HCT116 (cell line): ENCODE data around the gene ADCY2. TPM values are rescaled to one million over a fixed set of nuclear protein-coding genes. Genes with fewer than 3 reads are reported as not detected.

Experiments
- ATAC-seq: fragments of 200-7000 bp; cut with Tn5 transposase; 2 replicates; pipeline ENCODE4 v1.9.1; 2020; ENCODE audit warnings: mild to moderate bottlenecking, moderate library complexity
- BruUV-seq: library from RNA; stranded (reverse); fragments of 400-500 nt; replicated peaks from 2 replicates; lab custom pipeline; 2021; lab: Mats Ljungman, UMichigan
- CTCF ChIA-PET: fragments of 300-600 bp; sonication (Branson Sonifier 250); formaldehyde crosslinking; loops from one replicate; lab custom pipeline; 2021; ENCODE audit warnings: antibody characterized with exemption; lab: Charles Lee
- POLR2A ChIA-PET: fragments of 300-600, 350-600 bp; sonication (Branson Sonifier 250); formaldehyde crosslinking; loops from one replicate; lab custom pipeline; 2021; ENCODE audit warnings: antibody characterized with exemption; lab: Charles Lee
- RAD21 ChIA-PET, 2 experiments: fragments of 300-600 bp; sonication (Branson Sonifier 250); formaldehyde crosslinking; loops; one replicate each; lab custom pipeline; 2023; ENCODE audit warnings: low total read pairs in 2 of 2; ENCODE audit not compliant: uncharacterized antibody in 2 of 2, unreplicated experiment in 2 of 2, low non-redundant PET in 1 of 2; lab: Charles Lee
- DNase-seq: peaks from one replicate; pipeline ENCODE4 v3.0.0-alpha.2; 2010; ENCODE audit warnings: low read depth, low spot score
- H2AFZ ChIP-seq: fragments of 200-600 bp; shearing (Covaris generic), sonication (generic); 2 replicates; pipeline ENCODE4 v1.6.1; 2017; ENCODE audit warnings: low read depth, mixed run types, mixed read lengths, antibody characterized with exemption, low read length; ENCODE audit not compliant: poor library complexity, severe bottlenecking
- H3K27ac ChIP-seq: 2 replicates; pipeline ENCODE4 v1.5.1; 2012; ENCODE audit warnings: low read depth, low read length
- H3K27me3 ChIP-seq: fragments of 200-600 bp; sonication (generic); 2 replicates; pipeline ENCODE4 v1.6.1; 2016; ENCODE audit warnings: mixed run types, low read length, mixed read lengths; ENCODE audit not compliant: insufficient read depth
- H3K36me3 ChIP-seq, 2 experiments: fragments of 200-500 bp in 1 of 2; fragments of 200-600 bp in 1 of 2; sonication (Bioruptor generic) in 1 of 2; sonication (generic) in 1 of 2; 2 replicates each; pipeline versions ENCODE4 v1.5.1 to v1.6.1; 2014 to 2016; ENCODE audit warnings: low read length in 2 of 2, inconsistent platforms in 1 of 2, mixed read lengths in 1 of 2, mixed run types in 1 of 2; ENCODE audit not compliant: insufficient read depth in 2 of 2, control insufficient read depth in 1 of 2
- H3K4me1 ChIP-seq, 2 experiments: fragments of 200-600 bp in 1 of 2; sonication (generic) in 1 of 2; 2 replicates each; pipeline versions ENCODE4 v1.5.1 to v1.6.1; 2012 to 2017; ENCODE audit warnings: low read length in 2 of 2, inconsistent platforms in 1 of 2, mild to moderate bottlenecking in 1 of 2, mixed read lengths in 1 of 2, mixed run types in 1 of 2, moderate library complexity in 1 of 2; ENCODE audit not compliant: insufficient read depth in 2 of 2, control insufficient read depth in 1 of 2
- H3K4me2 ChIP-seq: fragments of 200-600 bp; sonication (generic); 2 replicates; pipeline ENCODE4 v1.6.1; 2017; ENCODE audit warnings: mixed run types, low read length, mixed read lengths
- H3K4me3 ChIP-seq, 2 experiments: fragments of 200-600 bp in 1 of 2; sonication (generic) in 1 of 2; replicated peaks in 1 of 2; 2 replicates each; pipeline ENCODE4 v1.5.1; 2011 to 2016; ENCODE audit warnings: low read length in 2 of 2, control low read depth in 1 of 2, low read depth in 1 of 2, mild to moderate bottlenecking in 1 of 2, mixed read lengths in 1 of 2, mixed run types in 1 of 2
- H3K79me2 ChIP-seq: fragments of 200-600 bp; sonication (generic); 2 replicates; pipeline ENCODE4 v1.6.1; 2017; ENCODE audit warnings: mild to moderate bottlenecking, mixed run types, low read length, moderate library complexity, mixed read lengths; ENCODE audit not compliant: insufficient read depth
- H3K9ac ChIP-seq: fragments of 200-600 bp; sonication (generic); 2 replicates; pipeline ENCODE4 v1.6.1; 2016; ENCODE audit warnings: low read length, mixed read lengths
- H3K9me2 ChIP-seq: fragments of 200-600 bp; sonication (generic), shearing (Covaris generic); 2 replicates; pipeline ENCODE4 v1.6.1; 2017; ENCODE audit warnings: mixed run types, mild to moderate bottlenecking, moderate library complexity; ENCODE audit not compliant: insufficient read depth
- H3K9me3 ChIP-seq, 2 experiments: fragments of 200-500 bp in 1 of 2; fragments of 200-600 bp in 1 of 2; sonication (Bioruptor generic) in 1 of 2; sonication (generic) in 1 of 2; 2 replicates each; pipeline ENCODE4 v1.6.1; 2014 to 2017; ENCODE audit warnings: low read length in 2 of 2, mixed read lengths in 2 of 2, inconsistent platforms in 1 of 2, low read depth in 1 of 2, mild to moderate bottlenecking in 1 of 2, mixed run types in 1 of 2, moderate library complexity in 1 of 2; ENCODE audit not compliant: control insufficient read depth in 1 of 2, insufficient read depth in 1 of 2
- H4K20me1 ChIP-seq: fragments of 200-600 bp; sonication (generic), shearing (Covaris generic); 2 replicates; pipeline ENCODE4 v1.6.1; 2017; ENCODE audit warnings: mixed run types, mild to moderate bottlenecking, moderate library complexity; ENCODE audit not compliant: insufficient read depth
- CBX3 ChIP-seq: IDR thresholded peaks from 2 replicates; pipeline ENCODE4 v1.6.1; 2012; ENCODE audit warnings: low read depth
- EGR1 ChIP-seq: IDR thresholded peaks from 2 replicates; pipeline ENCODE4 v1.6.1; 2012; ENCODE audit warnings: low read depth
- ELF1 ChIP-seq: IDR thresholded peaks from 2 replicates; pipeline ENCODE4 v1.6.1; 2012; ENCODE audit warnings: low read depth, borderline replicate concordance
- EZH2 ChIP-seq: fragments of 200-600 bp; sonication (generic); IDR thresholded peaks from 2 replicates; pipeline ENCODE4 v1.6.1; 2017; ENCODE audit warnings: antibody characterized with exemption, mixed run types
- EZH2phosphoT487 ChIP-seq: fragments of 200-600 bp; IDR thresholded peaks from 2 replicates; pipeline ENCODE4 v1.6.1; 2018; ENCODE audit warnings: antibody characterized with exemption, borderline replicate concordance
- FOSL1 ChIP-seq: IDR thresholded peaks from 2 replicates; pipeline ENCODE4 v1.6.1; 2012; ENCODE audit warnings: low read depth
- POLR2A ChIP-seq: IDR thresholded peaks from 2 replicates; pipeline ENCODE4 v1.7.0; 2011; ENCODE audit warnings: borderline replicate concordance; ENCODE audit not compliant: insufficient read depth, insufficient read length; ENCODE audit errors: extremely low read depth
- RAD21 ChIP-seq: IDR thresholded peaks from 2 replicates; pipeline ENCODE4 v1.6.1; 2012; ENCODE audit warnings: low read depth, mild to moderate bottlenecking
- SIN3A ChIP-seq: IDR thresholded peaks from 2 replicates; pipeline ENCODE4 v1.6.1; 2012; ENCODE audit warnings: low read depth
- TCF7L2 ChIP-seq: IDR thresholded peaks from 2 replicates; pipeline ENCODE4 v1.7.0; 2011; ENCODE audit warnings: borderline replicate concordance, inconsistent platforms; ENCODE audit not compliant: insufficient read depth, insufficient read length; ENCODE audit errors: extremely low read depth
- ZNF274 ChIP-seq: fragments of 200-500 bp; sonication (Bioruptor generic); IDR thresholded peaks from 2 replicates; pipeline ENCODE4 v1.6.1; 2014; ENCODE audit warnings: mild to moderate bottlenecking, low read depth, low read length, inconsistent platforms
- intact Hi-C: fragments of 100-400 bp; cut with micrococcal nuclease; formaldehyde crosslinking; loops from 2 replicates; pipeline ENCODE4 v1.10.0; 2022
- total RNA-seq: library from RNA; stranded (reverse); gene quantifications from one replicate; pipeline ENCODE4 v1.2.1, GENCODE V29; 2021; ENCODE audit not compliant: unreplicated experiment
- TF ChIP-seq, protein P1 (sequence below): IDR thresholded peaks from 2 replicates; pipeline ENCODE4 v1.6.1; 2012; ENCODE audit warnings: low read depth
- TF ChIP-seq, protein P2 (sequence below): IDR thresholded peaks from 2 replicates; pipeline ENCODE4 v1.6.1; 2011; ENCODE audit warnings: mild to moderate bottlenecking, low read length, moderate library complexity; ENCODE audit not compliant: insufficient replicate concordance; ENCODE audit errors: extremely low read depth

ADCY2 gene
- total RNA-seq, 1 experiment from 2014 or later = 0.15 TPM

DNA sequence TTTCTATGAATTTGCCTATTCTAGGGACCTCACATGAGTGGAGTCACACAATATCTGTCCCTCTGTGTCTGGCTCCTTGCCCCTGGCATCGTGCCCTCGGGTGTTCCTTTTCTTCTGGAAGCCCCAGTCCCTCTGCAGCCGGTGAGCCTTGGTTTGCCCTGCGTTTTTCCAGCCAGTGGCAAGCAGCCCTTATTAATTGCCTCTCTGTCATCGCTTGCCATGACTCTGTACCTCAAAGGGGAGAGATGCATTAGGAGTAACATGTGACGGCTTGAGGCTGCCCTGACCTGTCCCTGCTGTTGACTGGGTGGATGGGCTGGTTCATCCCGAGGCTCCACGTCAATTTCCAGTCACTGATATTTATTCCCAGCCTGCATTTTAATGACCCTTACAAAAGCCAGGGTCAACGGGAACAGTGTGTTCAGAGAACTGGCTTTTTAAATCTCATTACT lies 367.7 kb downstream of the ADCY2 start:
- Histone ChIP-seq H3K9me3 (no peaks in the 10 kb centered on the region), H3K27ac (no peak overlapping the region), H3K27me3 (peaks cover under 1% of the 10 kb centered on the region; the same call in 1 of the 2 replicates), H3K4me2 (no peak overlapping the region), H4K20me1 (no peaks in the 10 kb centered on the region), H3K9me2 (no peaks in the 10 kb centered on the region), H2AFZ (no peak overlapping the region), H3K4me1 (no peaks in the 10 kb centered on the region), H3K79me2 (no peaks in the 10 kb centered on the region), H3K36me3 (no peaks in the 10 kb centered on the region), H3K4me3 (no peak overlapping the region), H3K9ac (no peak overlapping the region)
- no TSS peak for BruUV-seq
- no peak for TF ChIP-seq SIN3A
- TF ChIP-seq ZNF274 = no peak
- TF ChIP-seq CBX3 = no peak
- TF ChIP-seq, protein P1, sequence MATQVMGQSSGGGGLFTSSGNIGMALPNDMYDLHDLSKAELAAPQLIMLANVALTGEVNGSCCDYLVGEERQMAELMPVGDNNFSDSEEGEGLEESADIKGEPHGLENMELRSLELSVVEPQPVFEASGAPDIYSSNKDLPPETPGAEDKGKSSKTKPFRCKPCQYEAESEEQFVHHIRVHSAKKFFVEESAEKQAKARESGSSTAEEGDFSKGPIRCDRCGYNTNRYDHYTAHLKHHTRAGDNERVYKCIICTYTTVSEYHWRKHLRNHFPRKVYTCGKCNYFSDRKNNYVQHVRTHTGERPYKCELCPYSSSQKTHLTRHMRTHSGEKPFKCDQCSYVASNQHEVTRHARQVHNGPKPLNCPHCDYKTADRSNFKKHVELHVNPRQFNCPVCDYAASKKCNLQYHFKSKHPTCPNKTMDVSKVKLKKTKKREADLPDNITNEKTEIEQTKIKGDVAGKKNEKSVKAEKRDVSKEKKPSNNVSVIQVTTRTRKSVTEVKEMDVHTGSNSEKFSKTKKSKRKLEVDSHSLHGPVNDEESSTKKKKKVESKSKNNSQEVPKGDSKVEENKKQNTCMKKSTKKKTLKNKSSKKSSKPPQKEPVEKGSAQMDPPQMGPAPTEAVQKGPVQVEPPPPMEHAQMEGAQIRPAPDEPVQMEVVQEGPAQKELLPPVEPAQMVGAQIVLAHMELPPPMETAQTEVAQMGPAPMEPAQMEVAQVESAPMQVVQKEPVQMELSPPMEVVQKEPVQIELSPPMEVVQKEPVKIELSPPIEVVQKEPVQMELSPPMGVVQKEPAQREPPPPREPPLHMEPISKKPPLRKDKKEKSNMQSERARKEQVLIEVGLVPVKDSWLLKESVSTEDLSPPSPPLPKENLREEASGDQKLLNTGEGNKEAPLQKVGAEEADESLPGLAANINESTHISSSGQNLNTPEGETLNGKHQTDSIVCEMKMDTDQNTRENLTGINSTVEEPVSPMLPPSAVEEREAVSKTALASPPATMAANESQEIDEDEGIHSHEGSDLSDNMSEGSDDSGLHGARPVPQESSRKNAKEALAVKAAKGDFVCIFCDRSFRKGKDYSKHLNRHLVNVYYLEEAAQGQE = no peak
- TF ChIP-seq EZH2phosphoT487 = no peak
- TF ChIP-seq EGR1 = no peak
- POLR2A ChIA-PET = no interaction called here
- RAD21 ChIA-PET = no interaction called here
- ATAC-seq = no peak
- CTCF ChIA-PET = no interaction called here
- DNase-seq = no peak
- intact Hi-C loops = no loop called here

DNA sequence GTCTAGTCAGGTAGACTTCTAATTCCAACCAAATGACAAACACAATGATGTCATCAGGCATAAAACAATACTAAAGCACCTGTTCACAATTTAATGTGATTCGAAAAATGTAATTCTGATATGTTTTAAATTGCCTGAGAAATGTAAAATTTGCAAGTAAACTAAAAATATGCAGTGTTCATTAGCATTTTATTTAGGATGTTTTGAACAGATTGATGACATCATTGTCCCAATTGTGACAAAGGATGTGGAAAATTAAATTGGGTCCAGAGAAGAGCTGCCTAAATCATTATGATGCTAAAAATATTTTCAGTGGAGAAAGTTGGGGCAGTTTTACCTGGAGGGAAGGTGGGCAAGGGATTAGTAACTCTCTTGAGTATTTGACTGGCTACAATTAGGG lies 368.5 kb downstream of the ADCY2 start:
- Histone ChIP-seq H3K36me3 (no peaks in the 10 kb centered on the region), H3K4me3 (no peak overlapping the region), H2AFZ (no peak overlapping the region), H3K4me1 (no peaks in the 10 kb centered on the region), H3K4me2 (no peak overlapping the region), H3K9me2 (no peaks in the 10 kb centered on the region), H4K20me1 (no peaks in the 10 kb centered on the region), H3K79me2 (no peaks in the 10 kb centered on the region), H3K9me3 (no peaks in the 10 kb centered on the region), H3K27ac (no peak overlapping the region), H3K9ac (no peak overlapping the region), H3K27me3 (peaks cover 3% of the 10 kb centered on the region; the same call in 1 of the 2 replicates)
- no peak for TF ChIP-seq EZH2
- TF ChIP-seq CBX3 = no peak
- no peak for TF ChIP-seq FOSL1
- TF ChIP-seq, protein P2, sequence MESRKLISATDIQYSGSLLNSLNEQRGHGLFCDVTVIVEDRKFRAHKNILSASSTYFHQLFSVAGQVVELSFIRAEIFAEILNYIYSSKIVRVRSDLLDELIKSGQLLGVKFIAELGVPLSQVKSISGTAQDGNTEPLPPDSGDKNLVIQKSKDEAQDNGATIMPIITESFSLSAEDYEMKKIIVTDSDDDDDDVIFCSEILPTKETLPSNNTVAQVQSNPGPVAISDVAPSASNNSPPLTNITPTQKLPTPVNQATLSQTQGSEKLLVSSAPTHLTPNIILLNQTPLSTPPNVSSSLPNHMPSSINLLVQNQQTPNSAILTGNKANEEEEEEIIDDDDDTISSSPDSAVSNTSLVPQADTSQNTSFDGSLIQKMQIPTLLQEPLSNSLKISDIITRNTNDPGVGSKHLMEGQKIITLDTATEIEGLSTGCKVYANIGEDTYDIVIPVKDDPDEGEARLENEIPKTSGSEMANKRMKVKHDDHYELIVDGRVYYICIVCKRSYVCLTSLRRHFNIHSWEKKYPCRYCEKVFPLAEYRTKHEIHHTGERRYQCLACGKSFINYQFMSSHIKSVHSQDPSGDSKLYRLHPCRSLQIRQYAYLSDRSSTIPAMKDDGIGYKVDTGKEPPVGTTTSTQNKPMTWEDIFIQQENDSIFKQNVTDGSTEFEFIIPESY = no peak
- no peak for TF ChIP-seq POLR2A
- no peak for TF ChIP-seq EGR1
- no peak for TF ChIP-seq ELF1
- no peak for TF ChIP-seq RAD21
- no peak for TF ChIP-seq TCF7L2
- intact Hi-C loops = no loop called here
- no TSS peak for BruUV-seq
- DNase-seq (no peak), ATAC-seq (no peak)
- RAD21 ChIA-PET = no interaction called here
- POLR2A ChIA-PET = no interaction called here
- CTCF ChIA-PET = no interaction called here
